PC-9 (cell line): ENCODE measurements around the gene MYO16.

Experiments used
- CTCF ChIP-seq: fragments of 200-600 bp; sonication (generic); conservative IDR thresholded peaks from 2 replicates; pipeline ENCODE4 v1.6.1; 2017; ENCODE audit warnings: mixed run types, antibody characterized with exemption, mild to moderate bottlenecking, moderate library complexity
- EZH2 ChIP-seq: fragments of 200-600 bp; sonication (generic); IDR thresholded peaks from 2 replicates; pipeline ENCODE4 v1.8.0; 2017; ENCODE audit warnings: antibody characterized with exemption, low read depth

DNA sequence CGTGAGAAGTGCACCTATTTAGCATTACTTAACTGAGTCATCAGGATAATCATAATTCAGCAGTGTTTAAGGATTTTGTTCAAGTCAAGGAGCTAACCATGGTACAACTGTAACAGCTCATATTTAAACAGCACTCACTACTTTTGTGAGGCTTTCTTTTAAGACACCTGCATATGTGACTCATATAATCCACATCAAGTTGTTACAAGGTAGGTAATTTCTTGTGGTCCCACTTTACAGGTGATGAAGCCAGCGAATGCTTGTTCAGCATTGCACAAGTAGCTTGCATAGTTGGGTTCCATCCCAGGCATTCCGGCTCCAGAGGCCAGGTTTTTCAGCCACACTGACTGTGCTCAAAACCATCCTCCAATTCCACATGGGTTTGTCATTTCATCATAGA is 569.2 kb downstream of the MYO16 start:
- no peak for TF ChIP-seq CTCF
- TF ChIP-seq EZH2 = no peak
